Neutrophil (primary cell): ENCODE measurements around the gene KCNJ1.

Source experiments
- H3K27ac ChIP-seq: fragments of 200-600 bp; sonication (generic); 2 replicates; pipeline ENCODE4 v1.5.1; 2016; ENCODE audit warnings: mild to moderate bottlenecking, moderate library complexity
- H3K27me3 ChIP-seq: fragments of 200-600 bp; sonication (generic); 2 replicates; pipeline ENCODE4 v1.6.0; 2016; ENCODE audit warnings: mild to moderate bottlenecking
- H3K36me3 ChIP-seq: fragments of 200-600 bp; sonication (generic); 2 replicates; pipeline ENCODE4 v1.5.1; 2017
- H3K4me1 ChIP-seq, 2 experiments: fragments of 200-600 bp in 1 of 2; sonication (generic) in 1 of 2; 1 replicate in 1 of 2; 2 replicates in 1 of 2; pipeline versions ENCODE4 v1.5.1 to v1.6.1; 2013 to 2016; ENCODE audit warnings: low read depth in 1 of 2, low read length in 1 of 2, mild to moderate bottlenecking in 1 of 2, moderate library complexity in 1 of 2; ENCODE audit not compliant: control insufficient read depth in 1 of 2, insufficient read depth in 1 of 2
- H3K4me3 ChIP-seq, 2 experiments: fragments of 200-600 bp in 1 of 2; sonication (generic) in 1 of 2; 1 replicate in 1 of 2; 2 replicates in 1 of 2; pipeline ENCODE4 v1.5.1; 2013 to 2016; ENCODE audit warnings: low read depth in 1 of 2, low read length in 1 of 2, mild to moderate bottlenecking in 1 of 2, moderate library complexity in 1 of 2
- H3K9me3 ChIP-seq: fragments of 200-600 bp; sonication (generic); 2 replicates; pipeline ENCODE4 v1.5.1; 2016
- TF ChIP-seq, protein P1 (sequence below): fragments of 200-600 bp; sonication (generic); IDR thresholded peaks from 2 replicates; pipeline ENCODE4 v1.5.1; 2016; ENCODE audit warnings: antibody characterized with exemption

KCNJ1 gene

DNA sequence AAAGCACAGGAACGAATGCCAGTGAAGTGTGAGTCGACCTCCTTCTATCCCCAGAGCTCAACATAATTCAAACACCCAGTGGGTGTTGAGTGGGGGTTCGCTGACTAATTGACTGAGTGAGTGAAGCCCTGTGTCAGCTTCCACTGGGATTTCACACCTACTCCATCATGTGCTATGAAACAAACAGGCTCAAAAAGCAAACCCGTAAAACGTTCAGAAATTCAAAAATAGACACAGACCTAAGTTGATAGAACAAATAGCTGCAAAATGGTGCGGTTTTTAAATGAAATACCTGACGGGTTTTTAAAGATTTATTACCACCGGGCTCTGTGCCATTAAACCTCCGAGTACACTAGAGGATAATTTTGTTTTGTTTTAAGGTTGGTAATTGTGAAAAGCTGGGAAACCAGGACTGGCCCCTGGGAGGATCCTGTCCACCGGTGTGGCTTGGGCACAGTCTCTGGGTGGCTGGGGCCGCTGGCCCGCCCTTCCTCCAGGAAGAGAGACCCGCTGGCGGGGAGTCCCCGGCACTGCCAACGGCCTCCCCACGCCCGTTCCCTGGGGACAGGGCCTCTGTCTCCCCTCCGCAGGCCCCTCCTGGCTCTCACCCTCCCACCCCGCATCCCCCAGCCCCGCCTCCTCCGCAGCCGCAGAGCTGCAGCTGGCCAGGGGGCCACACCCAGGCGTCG is 37.7 kb upstream of the KCNJ1 start:
- H3K36me3 ChIP-seq = no peaks in the 10 kb centered on the region
- TF ChIP-seq, protein P1, sequence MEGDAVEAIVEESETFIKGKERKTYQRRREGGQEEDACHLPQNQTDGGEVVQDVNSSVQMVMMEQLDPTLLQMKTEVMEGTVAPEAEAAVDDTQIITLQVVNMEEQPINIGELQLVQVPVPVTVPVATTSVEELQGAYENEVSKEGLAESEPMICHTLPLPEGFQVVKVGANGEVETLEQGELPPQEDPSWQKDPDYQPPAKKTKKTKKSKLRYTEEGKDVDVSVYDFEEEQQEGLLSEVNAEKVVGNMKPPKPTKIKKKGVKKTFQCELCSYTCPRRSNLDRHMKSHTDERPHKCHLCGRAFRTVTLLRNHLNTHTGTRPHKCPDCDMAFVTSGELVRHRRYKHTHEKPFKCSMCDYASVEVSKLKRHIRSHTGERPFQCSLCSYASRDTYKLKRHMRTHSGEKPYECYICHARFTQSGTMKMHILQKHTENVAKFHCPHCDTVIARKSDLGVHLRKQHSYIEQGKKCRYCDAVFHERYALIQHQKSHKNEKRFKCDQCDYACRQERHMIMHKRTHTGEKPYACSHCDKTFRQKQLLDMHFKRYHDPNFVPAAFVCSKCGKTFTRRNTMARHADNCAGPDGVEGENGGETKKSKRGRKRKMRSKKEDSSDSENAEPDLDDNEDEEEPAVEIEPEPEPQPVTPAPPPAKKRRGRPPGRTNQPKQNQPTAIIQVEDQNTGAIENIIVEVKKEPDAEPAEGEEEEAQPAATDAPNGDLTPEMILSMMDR = no peak
- H3K27me3 ChIP-seq = peaks cover 74% of the 10 kb centered on the region
- H3K4me1 ChIP-seq = peaks cover 0 to 15% of the 10 kb centered on the region in 2 experiments
- no peak overlapping the region for H3K27ac ChIP-seq
- H3K4me3 ChIP-seq = peak overlapping the region in 1 of 2 experiments; percentile 57
- no peaks in the 10 kb centered on the region for H3K9me3 ChIP-seq

DNA sequence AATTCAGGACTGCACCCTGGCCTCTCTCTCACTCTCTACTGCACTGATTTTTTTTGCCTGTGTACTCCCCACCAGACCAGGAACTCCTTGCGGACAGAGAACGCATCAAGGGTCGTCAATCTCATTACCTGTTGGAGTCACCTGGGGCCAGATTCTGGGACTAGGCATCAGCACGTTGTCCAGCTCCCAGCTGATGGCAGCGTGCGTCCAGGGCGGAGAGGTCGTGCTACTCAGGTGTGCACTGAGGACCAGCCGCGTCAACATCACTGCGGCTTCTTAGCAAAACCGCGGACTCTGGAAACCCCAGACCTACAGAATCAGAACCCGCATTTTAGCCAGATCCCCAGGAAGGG is 37.2 kb upstream of the KCNJ1 start:
- Histone ChIP-seq H3K4me1 (peaks cover 0 to 15% of the 10 kb centered on the region in 2 experiments), H3K9me3 (no peaks in the 10 kb centered on the region), H3K4me3 (no peak overlapping the region), H3K36me3 (no peaks in the 10 kb centered on the region), H3K27me3 (peaks cover 74% of the 10 kb centered on the region), H3K27ac (no peak overlapping the region)
- TF ChIP-seq, protein P1 = no peak

DNA sequence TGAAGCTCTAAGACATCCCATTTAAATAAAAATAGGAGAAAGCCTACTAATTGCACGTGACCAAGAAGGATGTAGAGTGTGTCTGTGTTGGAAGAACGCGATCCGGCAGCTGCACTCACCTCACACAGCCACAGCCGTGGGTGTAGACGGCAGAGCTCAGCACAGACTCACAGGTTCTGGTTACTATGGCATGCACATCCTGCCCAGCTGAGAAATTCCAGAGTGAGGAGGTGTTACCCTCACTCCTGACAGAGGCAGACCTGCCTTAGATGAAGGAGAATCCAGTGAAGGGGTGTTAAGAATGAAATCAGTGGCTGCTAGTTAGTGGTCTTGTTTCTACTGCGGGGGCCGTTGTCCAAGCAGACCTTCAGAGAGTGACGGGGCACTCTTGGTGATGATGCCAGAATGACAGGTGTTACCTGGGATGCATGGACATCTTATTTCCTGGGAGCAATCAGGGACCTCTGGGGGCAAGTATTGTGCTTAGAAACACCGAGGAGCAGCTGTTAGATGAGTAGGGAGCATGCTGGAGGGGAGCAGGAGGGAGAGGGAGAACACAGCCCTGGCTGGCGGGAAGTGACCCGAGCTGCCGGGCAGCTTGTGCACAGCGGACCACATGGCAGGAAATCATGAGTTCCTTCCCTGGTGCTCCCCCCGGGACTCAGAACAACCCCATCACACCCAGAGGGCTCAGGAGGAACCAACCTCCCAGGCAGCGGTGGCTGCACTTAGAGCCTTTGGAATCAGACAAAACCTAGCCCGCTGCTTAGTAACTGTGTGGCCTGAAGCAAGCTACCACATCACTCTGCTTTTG is 36.4 kb upstream of the KCNJ1 start:
- Histone ChIP-seq H3K36me3 (no peaks in the 10 kb centered on the region), H3K4me3 (no peak overlapping the region), H3K27ac (no peak overlapping the region), H3K27me3 (peaks cover 65% of the 10 kb centered on the region), H3K9me3 (no peaks in the 10 kb centered on the region), H3K4me1 (peaks cover 0 to 15% of the 10 kb centered on the region in 2 experiments)
- TF ChIP-seq, protein P1 = no peak

DNA sequence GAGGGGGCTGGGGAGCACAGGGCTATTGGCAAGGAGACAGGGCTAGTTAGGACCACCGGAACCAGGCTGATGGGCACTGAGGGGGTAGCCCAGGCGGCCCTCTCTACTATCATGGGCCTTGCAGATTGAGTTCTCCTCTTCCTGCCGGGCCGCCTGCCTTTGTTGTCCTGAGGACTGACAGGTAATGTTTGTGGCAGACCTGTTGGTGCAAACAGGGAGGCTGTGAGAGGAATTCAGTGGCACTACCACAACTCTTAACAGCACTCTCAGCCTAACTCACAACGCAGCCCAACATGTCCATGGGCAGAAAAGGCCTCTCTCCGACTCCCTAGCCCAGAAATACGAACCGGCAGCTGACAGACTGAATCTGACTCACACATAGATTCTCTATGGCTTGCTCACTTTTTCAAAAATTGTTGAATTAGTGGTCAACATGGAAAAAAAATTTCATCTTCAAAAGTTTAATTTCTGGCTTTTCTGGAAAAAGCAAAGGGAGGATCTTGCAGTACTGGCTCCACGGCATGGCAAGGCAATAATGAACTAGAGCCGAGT is 35.5 kb upstream of the KCNJ1 start:
- H3K36me3 ChIP-seq = no peaks in the 10 kb centered on the region
- peaks cover 57% of the 10 kb centered on the region for H3K27me3 ChIP-seq
- no peaks in the 10 kb centered on the region for H3K9me3 ChIP-seq
- no peak overlapping the region for H3K4me3 ChIP-seq
- TF ChIP-seq, protein P1 = no peak
- H3K4me1 ChIP-seq = peaks cover 0 to 15% of the 10 kb centered on the region in 2 experiments
- H3K27ac ChIP-seq = no peak overlapping the region

DNA sequence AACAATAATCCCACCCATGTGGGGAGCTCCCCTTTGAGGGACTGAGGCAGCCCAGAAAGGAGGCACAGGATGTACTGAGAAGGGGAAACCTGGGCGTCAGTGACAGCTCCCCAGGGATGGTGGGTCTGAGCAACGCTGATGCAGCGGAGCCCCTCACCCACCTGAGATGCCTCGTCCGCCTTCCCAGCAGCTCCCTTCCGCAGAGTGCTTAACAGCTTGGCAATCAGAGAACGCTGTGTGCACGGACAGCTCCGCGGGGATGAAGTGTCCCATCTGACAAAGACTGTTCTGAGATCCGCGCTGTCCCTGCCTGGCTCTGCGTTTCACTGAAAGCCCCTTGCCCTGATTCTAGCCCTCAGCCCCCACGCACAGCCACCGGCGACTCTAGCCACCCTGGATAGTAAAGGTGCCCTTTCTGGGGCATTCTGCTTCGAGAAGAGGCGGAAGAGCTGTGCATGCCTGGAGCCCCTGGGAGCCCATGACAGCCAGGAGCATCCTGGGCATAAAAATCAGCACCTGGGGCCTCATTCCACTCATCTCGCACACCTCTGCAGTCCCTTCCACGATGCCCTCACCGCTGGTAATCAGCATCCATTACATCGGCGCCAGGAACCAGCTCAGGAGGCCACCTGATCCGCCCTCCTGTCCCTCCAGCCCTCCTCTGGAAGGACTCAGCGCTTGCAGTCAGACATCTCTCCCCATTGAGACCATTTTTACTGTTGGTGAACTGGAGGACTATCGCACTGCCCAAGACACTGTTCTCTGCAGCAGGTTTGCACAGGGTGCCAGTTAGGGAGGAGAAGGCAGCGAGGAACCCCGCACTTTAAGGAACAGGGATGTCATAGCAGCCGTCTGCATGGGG is 34.8 kb upstream of the KCNJ1 start:
- peaks cover 50% of the 10 kb centered on the region for H3K27me3 ChIP-seq
- peaks cover 0 to 15% of the 10 kb centered on the region in 2 experiments for H3K4me1 ChIP-seq
- TF ChIP-seq, protein P1 = no peak
- no peaks in the 10 kb centered on the region for H3K36me3 ChIP-seq
- no peaks in the 10 kb centered on the region for H3K9me3 ChIP-seq
- no peak overlapping the region for H3K4me3 ChIP-seq
- H3K27ac ChIP-seq = no peak overlapping the region
